ENCODE data around the gene GNG14.
"Not testable (repeated sequence)": the region's sequence is repeated elsewhere in the genome, so short reads cannot be mapped to it uniquely, and the experiment has no call there.

GNG14 gene

GRCh38 chr19:12642506-12642905 lies 45.3 kb upstream of the GNG14 start:
- H3K4me1 ChIP-seq (ENCODE audit: low read depth, poor library complexity, severe bottlenecking) = no peaks in the 10 kb centered on the region
- no peak overlapping the region for H2AFZ ChIP-seq (ENCODE audit: low read depth)
- H3K36me3 ChIP-seq (ENCODE audit: insufficient read depth) = no peaks in the 10 kb centered on the region
- no peak for TF ChIP-seq CTCF (conservative IDR thresholded peaks at IDR 0.05; ENCODE audit: low read depth, low read length)
- no peaks in the 10 kb centered on the region for H4K20me1 ChIP-seq (ENCODE audit: insufficient read depth)
- no peak overlapping the region for H3K9ac ChIP-seq
- no peaks in the 10 kb centered on the region for H3K79me2 ChIP-seq (ENCODE audit: insufficient read depth, low read depth)
- no peak overlapping the region for H3K4me2 ChIP-seq
- H3K4me3 ChIP-seq (IDR thresholded peaks at IDR 0.05; ENCODE audit: insufficient read depth, low read depth, low read length) = no peak overlapping the region
- no peaks in the 10 kb centered on the region for H3K27me3 ChIP-seq (ENCODE audit: insufficient read depth, low read depth)
- H3K27ac ChIP-seq = no peak overlapping the region

GRCh38 chr19:12643716-12644115 lies 44.1 kb upstream of the GNG14 start:
- H3K36me3 ChIP-seq (ENCODE audit: insufficient read depth); H3K4me3 ChIP-seq (IDR thresholded peaks at IDR 0.05; ENCODE audit: insufficient read depth, low read depth, low read length); H3K27ac ChIP-seq; H4K20me1 ChIP-seq (ENCODE audit: insufficient read depth); H3K79me2 ChIP-seq (ENCODE audit: insufficient read depth, low read depth); H3K9ac ChIP-seq; H2AFZ ChIP-seq (ENCODE audit: low read depth); H3K27me3 ChIP-seq (ENCODE audit: insufficient read depth, low read depth); H3K4me2 ChIP-seq; H3K4me1 ChIP-seq (ENCODE audit: low read depth, poor library complexity, severe bottlenecking): not testable (repeated sequence)

- no peak for TF ChIP-seq CTCF (conservative IDR thresholded peaks at IDR 0.05; ENCODE audit: low read depth, low read length)
- Histone ChIP-seq H3K4me2 (no peak overlapping the region), H3K9ac (no peak overlapping the region), H3K79me2 (ENCODE audit: insufficient read depth, low read depth) (no peaks in the 10 kb centered on the region), H3K27me3 (ENCODE audit: insufficient read depth, low read depth) (no peaks in the 10 kb centered on the region), H2AFZ (ENCODE audit: low read depth) (no peak overlapping the region), H3K36me3 (ENCODE audit: insufficient read depth) (no peaks in the 10 kb centered on the region), H3K4me1 (ENCODE audit: low read depth, poor library complexity, severe bottlenecking) (no peaks in the 10 kb centered on the region), H4K20me1 (ENCODE audit: insufficient read depth) (no peaks in the 10 kb centered on the region), H3K27ac (no peak overlapping the region), H3K4me3 (IDR thresholded peaks at IDR 0.05; ENCODE audit: insufficient read depth, low read depth, low read length) (no peak overlapping the region)
These were observed 41.2 kb upstream of the GNG14 start for GRCh38 chr19:12646551-12646950.

- Histone ChIP-seq H3K4me2 (no peak overlapping the region), H3K79me2 (ENCODE audit: insufficient read depth, low read depth) (no peaks in the 10 kb centered on the region), H3K4me1 (ENCODE audit: low read depth, poor library complexity, severe bottlenecking) (no peaks in the 10 kb centered on the region), H4K20me1 (ENCODE audit: insufficient read depth) (no peaks in the 10 kb centered on the region), H2AFZ (ENCODE audit: low read depth) (no peak overlapping the region), H3K9ac (no peak overlapping the region), H3K27ac (no peak overlapping the region), H3K36me3 (ENCODE audit: insufficient read depth) (no peaks in the 10 kb centered on the region), H3K4me3 (IDR thresholded peaks at IDR 0.05; ENCODE audit: insufficient read depth, low read depth, low read length) (no peak overlapping the region), H3K27me3 (ENCODE audit: insufficient read depth, low read depth) (no peaks in the 10 kb centered on the region)
- TF ChIP-seq CTCF (conservative IDR thresholded peaks at IDR 0.05; ENCODE audit: low read depth, low read length) = no peak
These were observed 40.8 kb upstream of the GNG14 start for GRCh38 chr19:12647047-12647446.

GRCh38 chr19:12647490-12648071 lies 40.2 kb upstream of the GNG14 start:
- Histone ChIP-seq H3K4me3 (IDR thresholded peaks at IDR 0.05; ENCODE audit: insufficient read depth, low read depth, low read length) (no peak overlapping the region), H3K27ac (no peak overlapping the region), H3K27me3 (ENCODE audit: insufficient read depth, low read depth) (no peaks in the 10 kb centered on the region), H2AFZ (ENCODE audit: low read depth) (no peak overlapping the region), H3K36me3 (ENCODE audit: insufficient read depth) (no peaks in the 10 kb centered on the region), H3K79me2 (ENCODE audit: insufficient read depth, low read depth) (no peaks in the 10 kb centered on the region), H3K4me2 (no peak overlapping the region), H3K4me1 (ENCODE audit: low read depth, poor library complexity, severe bottlenecking) (no peaks in the 10 kb centered on the region), H3K9ac (no peak overlapping the region), H4K20me1 (ENCODE audit: insufficient read depth) (no peaks in the 10 kb centered on the region)
- TF ChIP-seq CTCF (conservative IDR thresholded peaks at IDR 0.05; ENCODE audit: low read depth, low read length) = no peak
